GM12878 (cell line): Measurements from ENCODE around the gene KIF5A. TPM values are rescaled to one million over a fixed set of nuclear protein-coding genes. Genes with fewer than 3 reads are reported as not detected.

Experiments
- ATAC-seq: fragments of 200-7000 bp; cut with Tn5 transposase; 3 replicates; pipeline ENCODE4 v1.9.1; 2020; ENCODE audit warnings: mild to moderate bottlenecking, moderate library complexity
- BruUV-seq: library from RNA; stranded (reverse); fragments of 400-500 nt; replicated peaks from 2 replicates; lab custom pipeline; 2021; lab: Mats Ljungman, UMichigan
- CTCF ChIA-PET: fragments of 300-600 bp; sonication (Branson Sonifier 250); formaldehyde crosslinking; extraction: SDS; loops from one replicate; lab custom pipeline; 2021; ENCODE audit warnings: inconsistent platforms; lab: Yijun Ruan, JAX
- POLR2A ChIA-PET: fragments of 350-600 bp; formaldehyde crosslinking; extraction: SDS; loops from one replicate; lab custom pipeline; 2021; ENCODE audit warnings: inconsistent platforms; lab: Charles Lee
- RAD21 ChIA-PET: fragments of 300-600 bp; sonication (Branson Sonifier 250); formaldehyde crosslinking; loops from one replicate; lab custom pipeline; 2023; ENCODE audit warnings: antibody characterized with exemption; ENCODE audit not compliant: unreplicated experiment; lab: Charles Lee
- SMC1A ChIA-PET: fragments of 300-600 bp; sonication (Branson Sonifier 250); formaldehyde crosslinking; loops from one replicate; lab custom pipeline; 2023; ENCODE audit not compliant: unreplicated experiment, uncharacterized antibody; lab: Charles Lee
- DNase-seq: peaks from one replicate; pipeline ENCODE4 v3.0.0-alpha.2; 2011; ENCODE audit warnings: low read depth, low spot score
- FAIRE-seq: peaks from 3 replicates; lab custom pipeline; 2011; peaks lifted over from hg19 to GRCh38; lab: Jason Lieb, UNC
- H2AFZ ChIP-seq: 2 replicates; pipeline ENCODE4 v1.6.0; 2011; ENCODE audit warnings: low read depth, low read length, control low read depth; ENCODE audit not compliant: control insufficient read depth
- H3K27ac ChIP-seq: 2 replicates; pipeline ENCODE4 v1.5.1; 2011; ENCODE audit warnings: control low read depth; ENCODE audit not compliant: control insufficient read depth, insufficient read depth
- H3K27me3 ChIP-seq, 2 experiments: replicated peaks in 1 of 2; 2 replicates each; pipeline versions ENCODE4 v1.6.0 to v1.6.1; 2011; ENCODE audit warnings: low read length in 1 of 2; ENCODE audit not compliant: control insufficient read depth in 2 of 2, insufficient read depth in 2 of 2
- H3K36me3 ChIP-seq, 2 experiments: 2 replicates each; pipeline ENCODE4 v1.5.1; 2011; ENCODE audit warnings: low read length in 1 of 2; ENCODE audit not compliant: control insufficient read depth in 2 of 2, insufficient read depth in 2 of 2
- H3K4me1 ChIP-seq: 2 replicates; pipeline ENCODE4 v1.6.1; 2011; ENCODE audit warnings: mild to moderate bottlenecking, low read length, moderate library complexity, mixed read lengths; ENCODE audit not compliant: control insufficient read depth, insufficient read depth
- H3K4me2 ChIP-seq: 2 replicates; pipeline ENCODE4 v1.6.0; 2011; ENCODE audit warnings: control low read depth; ENCODE audit not compliant: control insufficient read depth, insufficient read depth
- H3K4me3 ChIP-seq: fragments of 200-600 bp; sonication (generic); 2 replicates; pipeline ENCODE4 v1.5.1; 2016
- H3K79me2 ChIP-seq: 2 replicates; pipeline ENCODE4 v1.6.0; 2011; ENCODE audit warnings: low read length; ENCODE audit not compliant: control insufficient read depth, insufficient read depth
- H3K9ac ChIP-seq: 2 replicates; pipeline ENCODE4 v1.8.0; 2011; ENCODE audit warnings: low read length, control low read depth, mixed read lengths; ENCODE audit not compliant: control insufficient read depth, insufficient read depth
- H3K9me3 ChIP-seq: replicated peaks from 3 replicates; pipeline ENCODE4 v1.5.1; 2011; ENCODE audit warnings: mild to moderate bottlenecking, low read length; ENCODE audit not compliant: control insufficient read depth, insufficient read depth
- H4K20me1 ChIP-seq: 2 replicates; pipeline ENCODE4 v1.6.0; 2011; ENCODE audit not compliant: control insufficient read depth, insufficient read depth
- ATF7 ChIP-seq: fragments of 450-650 bp; IDR thresholded peaks from 2 replicates; pipeline ENCODE4 v1.6.1; 2016; ENCODE audit warnings: low read depth, mild to moderate bottlenecking
- BCLAF1 ChIP-seq: fragments of 450-650 bp; IDR thresholded peaks from 2 replicates; pipeline ENCODE4 v1.6.1; 2017; ENCODE audit warnings: antibody characterized with exemption, mild to moderate bottlenecking, moderate library complexity
- CBX3 ChIP-seq: fragments of 200-600 bp; sonication (generic); IDR thresholded peaks from 2 replicates; pipeline ENCODE4 v1.6.1; 2016; ENCODE audit warnings: low read depth, borderline replicate concordance
- FOS ChIP-seq: IDR thresholded peaks from 3 replicates; pipeline ENCODE4 v1.6.1; 2011; ENCODE audit warnings: borderline replicate concordance; ENCODE audit not compliant: insufficient read length; ENCODE audit errors: extremely low read depth
- FOXM1 ChIP-seq: IDR thresholded peaks from 2 replicates; pipeline ENCODE4 v1.6.1; 2012; ENCODE audit warnings: low read depth, mild to moderate bottlenecking, inconsistent platforms, low read length, moderate library complexity
- HDAC6 ChIP-seq: fragments of 200-600 bp; sonication (generic); IDR thresholded peaks from one replicate; pipeline ENCODE4 v1.8.0; 2017; ENCODE audit warnings: antibody characterized with exemption; ENCODE audit not compliant: unreplicated experiment
- IKZF2 ChIP-seq, 2 experiments: fragments of 450-650 bp; IDR thresholded peaks; 2 replicates each; pipeline ENCODE4 v1.6.1; 2017; ENCODE audit warnings: mild to moderate bottlenecking in 2 of 2, moderate library complexity in 2 of 2
- JUNB ChIP-seq: IDR thresholded peaks from 2 replicates; pipeline ENCODE4 v1.6.1; 2016; ENCODE audit warnings: antibody characterized with exemption, mild to moderate bottlenecking
- MAX ChIP-seq: IDR thresholded peaks from 2 replicates; pipeline ENCODE4 v1.6.1; 2012; ENCODE audit warnings: low read depth, low read length, improper control_type of control experiment
- NFYA ChIP-seq: IDR thresholded peaks from 2 replicates; pipeline ENCODE4 v1.6.1; 2011; ENCODE audit warnings: low read depth, mild to moderate bottlenecking, low read length, improper control_type of control experiment, borderline replicate concordance
- SP1 ChIP-seq: IDR thresholded peaks from one replicate; pipeline ENCODE4 v1.6.1; 2011; ENCODE audit warnings: low read depth, low read length
- SREBF2 ChIP-seq: IDR thresholded peaks from 2 replicates; pipeline ENCODE4 v1.6.1; 2012; ENCODE audit warnings: mild to moderate bottlenecking, low read length
- TCF7 ChIP-seq: IDR thresholded peaks from 2 replicates; pipeline ENCODE4 v1.6.1; 2014; ENCODE audit warnings: antibody characterized with exemption, borderline replicate concordance
- YBX1 ChIP-seq: fragments of 450-650 bp; IDR thresholded peaks from 2 replicates; pipeline ENCODE4 v1.6.1; 2016; ENCODE audit warnings: antibody characterized with exemption
- ZBTB11 ChIP-seq: fragments of 450-650 bp; formaldehyde crosslinking; IDR thresholded peaks from 2 replicates; pipeline ENCODE4 v1.5.0; 2022; ENCODE audit warnings: mild to moderate bottlenecking, missing genetic modification characterization
- WGBS: methylation state at CpG from one replicate; pipeline ENCODE4 v1.1.6; 2016; ENCODE audit warnings: low lambda C conversion rate; ENCODE audit not compliant: insufficient replicate concordance, insufficient coverage; ENCODE audit errors: missing lambda C conversion rate; 5-methylcytosine and 5-hydroxymethylcytosine counted together
- in situ Hi-C: fragments of 300-500 bp; cut with MboI; formaldehyde crosslinking; loops from 9 replicates; pipeline ENCODE4 v1.14.3; 2018; ENCODE audit warnings: mixed read lengths
- intact Hi-C: fragments of 100-400 bp; cut with micrococcal nuclease; formaldehyde crosslinking; loops from one replicate; pipeline ENCODE4 v1.14.2; 2022; ENCODE audit not compliant: unreplicated experiment
- polyA plus RNA-seq, 11 experiments: library from polyadenylated mRNA; depleted of rRNA in 4 of 11; unstranded in 6 of 11; stranded (reverse) in 5 of 11; fragments of >200 nt; fragmentation: Nextera tagmentation in 4 of 11; fragmentation: Illumina TruSeq in 1 of 11; extraction: Ambion mirVana in 4 of 11; extraction: Trizol in 1 of 11; gene quantifications; 1 replicate in 1 of 11; 2 replicates in 10 of 11; pipeline versions ENCODE4 v1.2.1 to v1.2.3, GENCODE V29; 2011 to 2016; ENCODE audit warnings: inconsistent platforms in 2 of 11, missing spikeins in 2 of 11, low read depth in 1 of 11
- total RNA-seq, 4 experiments: library from RNA; depleted of rRNA in 3 of 4; stranded (reverse); fragments of >200 nt in 3 of 4; fragmentation: Illumina TruSeq in 1 of 4; extraction: Trizol in 1 of 4; gene quantifications; 2 replicates each; pipeline versions ENCODE4 v1.2.1 to v1.2.3, GENCODE V29; 2013 to 2021

KIF5A gene
- total and polyA plus RNA-seq, 10 of the 15 experiments (the other 5 are each of a cell fraction or from before 2014, with no cell fraction given), result 0.35 to 2.9 (median 0.97) TPM

GRCh38 chr12:57541717-57542116 is 8.1 kb upstream of the KIF5A start:
- H3K27ac ChIP-seq, result no peak overlapping the region
- DNase-seq (no peak), FAIRE-seq (no peak), ATAC-seq (no peak)
- no peak overlapping the region for H2AFZ ChIP-seq
- no peaks in the 10 kb centered on the region for H3K36me3 ChIP-seq
- ChIA-PET RAD21 (no interaction called here), SMC1A (no interaction called here), POLR2A (no interaction called here), CTCF (no interaction called here)
- WGBS, result 71% methylated on average over 2 of the region's 2 CpGs
- H3K4me1 ChIP-seq, result peaks cover 6% of the 10 kb centered on the region; the same call in 1 of the 2 replicates
- no peaks in the 10 kb centered on the region for H3K9me3 ChIP-seq
- peaks cover 16% of the 10 kb centered on the region for H3K79me2 ChIP-seq
- H3K9ac ChIP-seq, result no peak overlapping the region
- in situ Hi-C loops, result no loop called here
- no peaks in the 10 kb centered on the region for H3K27me3 ChIP-seq
- no peak overlapping the region for H3K4me2 ChIP-seq
- no TSS peak for BruUV-seq
- no peaks in the 10 kb centered on the region for H4K20me1 ChIP-seq
- H3K4me3 ChIP-seq, result no peak overlapping the region
- intact Hi-C loops, result no loop called here
- TF ChIP-seq NFYA, result no peak
- no peak for TF ChIP-seq SREBF2
- TF ChIP-seq FOS, result no peak
- no peak for TF ChIP-seq IKZF2 (IDR thresholded peaks at IDR 0.05)
- no peak for TF ChIP-seq HDAC6
- no peak for TF ChIP-seq TCF7
- no peak for TF ChIP-seq ZBTB11 (CRISPR knock-in tag)
- TF ChIP-seq YBX1, result no peak
- no peak for TF ChIP-seq SP1
- no peak for TF ChIP-seq JUNB
- TF ChIP-seq BCLAF1, result no peak
- no peak for TF ChIP-seq ATF7
- no peak for TF ChIP-seq FOXM1
- TF ChIP-seq CBX3, result no peak
- no peak for TF ChIP-seq MAX
